ENCODE measurements around the gene HBG1.

Gene HBG1

DNA sequence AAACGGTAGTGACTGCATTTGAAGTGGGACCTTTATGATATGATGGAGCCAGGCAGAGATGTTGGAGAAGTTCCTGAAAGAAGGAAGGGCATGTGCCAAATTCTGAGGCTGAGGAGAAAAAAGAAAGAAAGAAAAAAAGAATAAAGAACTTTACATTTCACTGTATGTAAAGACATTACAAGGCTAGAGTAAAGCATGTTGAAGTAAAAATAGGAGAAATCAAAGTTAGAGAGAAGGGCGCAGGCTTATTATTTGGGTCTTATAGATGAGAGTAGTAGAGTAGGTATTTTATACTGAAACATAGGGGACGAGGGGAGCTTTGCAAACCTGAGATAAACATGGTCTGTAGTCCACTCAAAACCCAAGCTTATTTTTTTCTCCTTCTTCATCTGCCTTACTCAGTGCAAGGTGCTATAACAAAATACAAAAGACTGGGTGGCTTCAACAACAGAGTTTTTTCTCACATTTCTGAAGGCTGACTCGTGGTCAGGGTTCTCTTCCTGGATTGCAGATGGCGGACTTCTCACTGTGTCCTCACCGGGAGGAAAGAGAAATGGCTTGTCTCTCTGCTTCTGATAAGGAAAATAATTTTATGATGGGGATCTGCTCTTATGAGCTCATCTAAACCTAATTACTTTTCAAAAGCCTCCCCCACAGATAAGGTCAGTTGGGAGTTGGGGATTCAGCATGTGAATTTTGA is 2.7 kb downstream of the HBG1 start:
- no peak for DNase-seq (ENCODE audit: low spot score)

DNA sequence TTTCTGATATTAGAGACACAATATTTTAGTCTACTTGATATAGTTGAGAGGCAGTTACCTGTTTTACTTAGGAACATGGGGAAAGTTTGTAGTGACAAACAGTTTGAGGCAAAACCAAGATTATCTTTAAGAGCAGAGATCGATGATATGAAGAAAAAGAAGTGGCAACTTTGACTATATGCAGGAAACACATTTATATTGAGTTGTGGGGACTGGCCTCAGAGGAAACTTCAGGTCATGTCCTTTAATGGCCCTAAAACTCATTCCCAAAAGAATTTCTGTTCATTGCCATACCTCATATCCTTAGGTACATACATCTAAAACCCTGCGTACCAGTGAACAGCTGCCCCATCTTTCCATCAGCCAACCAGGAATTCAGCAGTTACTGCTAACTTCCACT is 4.5 kb downstream of the HBG1 start:
- DNase-seq (ENCODE audit: low spot score) = no peak

DNA sequence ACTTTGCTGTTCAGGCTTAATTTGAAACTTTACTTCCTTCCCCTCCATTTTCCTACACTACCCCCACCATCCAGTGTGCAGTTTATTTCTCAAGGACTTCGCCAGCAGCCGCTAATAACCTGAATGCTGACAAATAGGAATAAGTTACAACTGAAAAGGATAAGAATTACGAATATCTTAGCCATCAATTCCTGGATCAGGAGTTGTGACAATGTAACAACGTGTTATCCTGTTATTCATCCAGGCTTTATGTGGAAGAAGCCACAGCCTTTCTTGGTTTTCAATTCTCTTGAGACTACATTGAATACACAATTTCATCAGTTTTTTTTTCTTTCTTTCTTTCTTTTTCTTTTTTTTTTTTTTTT is 5.9 kb downstream of the HBG1 start:
- DNase-seq (ENCODE audit: low spot score) = no peak

DNA sequence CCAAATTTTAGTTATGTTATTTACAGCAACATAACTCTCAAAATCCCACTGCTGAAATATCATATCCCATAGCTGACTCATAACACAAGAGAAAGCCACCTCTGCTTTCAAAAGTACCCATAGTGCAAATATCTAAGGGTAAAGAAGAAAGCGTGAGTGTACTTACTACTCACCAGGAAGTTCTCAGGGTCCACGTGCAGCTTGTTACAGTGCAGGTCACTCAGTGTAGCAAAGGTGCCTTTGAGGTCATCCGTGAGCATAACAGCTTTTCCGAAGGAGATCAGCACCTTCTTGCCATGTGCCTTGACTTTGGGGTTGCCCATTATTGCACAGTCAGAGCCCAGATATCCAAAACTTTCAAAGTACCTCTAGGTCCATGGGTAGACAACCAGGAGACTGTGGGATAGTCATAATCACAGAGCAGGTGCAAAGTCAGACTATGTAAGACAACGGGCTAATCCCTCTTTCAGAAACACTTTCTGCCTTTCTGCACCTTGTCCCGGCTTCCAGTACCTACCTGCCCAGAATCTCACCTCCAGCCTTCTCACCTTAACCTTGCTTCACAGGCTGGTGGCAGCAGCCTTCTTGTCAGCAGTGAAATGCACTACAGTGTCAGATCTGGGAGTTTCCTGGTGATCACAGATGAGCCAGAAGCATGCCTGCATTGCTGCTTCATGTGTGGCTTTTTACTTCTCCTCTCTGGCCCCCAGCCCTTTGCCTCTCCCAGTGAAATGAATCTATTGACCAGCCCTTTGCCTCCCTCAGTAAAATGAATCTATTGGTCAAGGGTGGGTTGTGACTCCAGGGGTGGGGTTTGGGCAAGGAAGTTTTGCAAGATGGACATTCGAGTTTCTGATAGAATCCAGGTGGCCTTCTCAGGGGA is 6.5 kb downstream of the HBG1 start:
- no peak for DNase-seq (ENCODE audit: low spot score)

DNA sequence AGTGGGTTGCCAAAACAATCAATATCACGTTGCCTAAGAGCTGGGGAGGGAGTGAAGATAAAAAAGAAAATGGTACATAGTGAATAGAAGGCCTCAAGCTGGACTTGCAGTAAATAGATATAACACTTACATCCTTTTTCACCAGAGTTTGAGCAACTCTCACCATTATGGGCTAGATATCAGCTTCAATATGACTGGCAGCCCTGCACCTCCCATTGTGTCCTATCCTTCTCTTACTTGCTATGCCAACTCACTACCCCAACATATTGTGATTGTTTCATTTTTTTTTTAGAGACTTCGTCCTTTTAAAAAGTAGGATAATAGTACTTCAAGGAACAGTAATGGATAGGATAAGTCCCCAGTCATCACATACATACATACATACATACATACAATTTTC is 7.4 kb downstream of the HBG1 start:
- no peak for DNase-seq (ENCODE audit: low spot score)

DNA sequence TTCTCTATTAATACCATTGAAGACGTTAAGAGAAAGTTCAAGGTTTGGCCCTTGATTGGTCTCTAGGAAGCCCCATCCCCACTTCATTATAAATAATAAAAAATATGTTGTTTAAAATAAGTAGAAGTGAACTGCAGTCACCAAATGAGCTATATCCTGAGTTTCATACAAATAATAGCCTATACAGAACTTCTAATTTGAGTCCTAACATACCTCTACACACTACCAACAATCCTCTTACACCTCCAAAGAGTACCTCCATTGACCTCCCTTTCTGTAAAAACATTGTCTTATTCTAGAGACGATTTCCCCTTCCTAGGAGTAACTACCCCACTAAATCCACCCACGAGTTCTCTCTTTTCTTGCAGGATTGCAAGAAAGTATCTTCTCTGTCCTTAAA is 8.2 kb downstream of the HBG1 start:
- no peak for DNase-seq (ENCODE audit: low spot score)

DNA sequence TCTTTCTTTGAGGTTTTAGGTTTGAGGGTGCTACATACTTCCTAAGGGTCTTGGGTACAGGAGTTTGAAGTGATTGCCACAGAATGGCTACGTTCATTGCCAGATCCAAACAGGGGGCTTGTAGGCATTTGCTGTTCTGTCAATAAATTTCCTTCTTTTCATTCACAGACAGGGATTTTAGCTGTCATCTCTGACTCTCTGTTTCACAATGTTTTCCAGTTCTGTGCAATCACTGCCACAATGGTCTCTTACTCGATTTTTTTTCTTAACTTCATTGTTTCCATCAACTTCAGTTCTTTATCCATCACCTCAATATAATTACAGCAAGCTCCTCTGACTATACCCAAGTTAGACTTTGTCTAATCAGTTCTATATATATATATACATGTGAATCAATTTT is 9.2 kb downstream of the HBG1 start:
- DNase-seq (ENCODE audit: low spot score) = no peak

DNA sequence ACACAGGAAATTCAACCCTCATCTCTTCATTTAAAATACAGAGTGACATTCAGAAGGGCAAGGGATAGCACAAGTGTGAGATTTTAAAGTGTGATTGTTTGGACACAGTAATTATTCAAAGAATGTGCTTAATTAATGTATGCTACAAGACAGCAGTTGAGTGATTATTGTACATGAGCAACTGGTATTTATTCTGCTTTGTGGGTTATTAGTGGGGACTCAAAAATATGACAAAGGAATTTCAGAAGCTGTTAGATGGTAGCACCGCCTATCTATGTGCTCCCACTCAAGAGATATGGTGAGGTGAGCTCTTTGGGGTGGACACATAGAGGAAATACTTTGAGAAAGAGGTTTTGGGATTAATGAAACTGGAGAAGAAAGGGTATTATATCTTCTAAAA is 9.6 kb downstream of the HBG1 start:
- no peak for DNase-seq (ENCODE audit: low spot score)

DNA sequence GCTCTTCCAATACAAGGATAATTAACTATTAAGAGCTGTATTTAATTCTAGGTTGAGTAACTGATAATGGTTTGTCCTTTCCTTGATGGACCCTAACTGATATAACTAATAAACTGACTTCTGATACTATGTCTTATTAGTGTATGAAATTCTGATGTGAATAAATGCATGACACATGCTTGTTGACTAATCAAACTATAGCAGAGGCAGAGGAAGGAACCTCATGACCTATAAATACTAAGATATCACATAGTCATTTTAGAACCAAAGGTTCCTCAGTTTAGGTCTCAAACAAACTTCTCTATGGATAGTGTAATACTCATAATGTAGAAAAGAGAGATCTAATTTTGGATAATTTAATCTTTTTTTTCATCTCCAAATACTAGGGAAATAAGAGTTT is 10.6 kb downstream of the HBG1 start:
- DNase-seq (ENCODE audit: low spot score) = no peak

DNA sequence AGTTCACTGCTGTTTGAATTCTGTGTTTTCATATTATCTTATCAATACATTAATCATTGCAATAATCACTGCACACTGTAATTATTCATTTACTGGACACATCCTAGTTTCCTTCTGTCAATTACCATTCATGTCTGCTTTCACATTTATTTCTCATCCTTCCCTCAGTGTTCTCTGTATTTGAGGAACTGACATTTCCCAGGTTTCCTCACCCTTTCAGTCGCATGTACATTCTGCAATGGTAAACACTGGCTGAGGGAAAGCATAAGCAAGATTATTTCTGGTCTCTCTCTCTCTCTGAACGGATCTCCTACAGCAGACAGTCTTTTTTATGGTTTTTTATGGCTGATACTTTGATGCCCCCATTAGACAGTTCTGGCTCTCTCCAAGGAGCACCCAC is 11.2 kb downstream of the HBG1 start:
- no peak for DNase-seq (ENCODE audit: low spot score)

DNA sequence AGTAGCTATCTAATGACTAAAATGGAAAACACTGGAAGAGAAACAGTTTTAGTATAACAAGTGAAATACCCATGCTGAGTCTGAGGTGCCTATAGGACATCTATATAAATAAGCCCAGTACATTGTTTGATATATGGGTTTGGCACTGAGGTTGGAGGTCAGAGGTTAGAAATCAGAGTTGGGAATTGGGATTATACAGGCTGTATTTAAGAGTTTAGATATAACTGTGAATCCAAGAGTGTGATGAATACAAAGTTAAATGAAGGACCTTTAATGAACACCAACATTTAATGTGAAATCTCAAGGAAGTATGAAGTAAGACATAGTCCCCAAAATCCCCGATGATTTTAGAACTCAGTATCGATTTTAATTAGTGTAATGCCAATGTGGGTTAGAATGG is 12.2 kb downstream of the HBG1 start:
- no peak for DNase-seq (ENCODE audit: low spot score)

DNA sequence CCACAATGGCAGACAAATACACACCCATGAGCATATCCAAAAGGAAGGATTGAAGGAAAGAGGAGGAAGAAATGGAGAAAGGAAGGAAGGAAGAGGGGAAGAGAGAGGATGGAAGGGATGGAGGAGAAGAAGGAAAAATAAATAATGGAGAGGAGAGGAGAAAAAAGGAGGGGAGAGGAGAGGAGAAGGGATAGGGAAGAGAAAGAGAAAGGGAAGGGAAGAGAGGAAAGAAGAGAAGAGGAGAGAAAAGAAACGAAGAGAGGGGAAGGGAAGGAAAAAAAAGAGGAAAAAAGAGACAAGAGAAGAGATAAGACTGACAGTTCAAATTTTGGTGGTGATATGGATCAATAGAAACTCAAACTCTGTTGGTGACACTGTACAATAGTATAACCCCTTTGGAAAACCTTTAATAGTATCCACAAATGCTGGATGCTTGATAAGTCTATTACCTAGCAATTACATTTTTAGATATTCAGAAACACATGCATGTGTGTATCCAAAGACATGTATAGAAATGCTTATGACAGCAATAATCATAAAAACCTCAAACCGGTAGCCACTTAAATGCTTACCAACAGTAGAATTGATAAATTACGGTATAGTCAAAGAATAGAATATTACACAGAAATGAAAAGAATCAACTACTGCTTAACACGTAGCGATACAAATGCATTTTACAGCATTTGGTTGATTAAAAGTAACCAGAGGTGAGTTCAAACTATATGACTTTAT is 14.1 kb downstream of the HBG1 start:
- DNase-seq (ENCODE audit: low spot score) = no peak

DNA sequence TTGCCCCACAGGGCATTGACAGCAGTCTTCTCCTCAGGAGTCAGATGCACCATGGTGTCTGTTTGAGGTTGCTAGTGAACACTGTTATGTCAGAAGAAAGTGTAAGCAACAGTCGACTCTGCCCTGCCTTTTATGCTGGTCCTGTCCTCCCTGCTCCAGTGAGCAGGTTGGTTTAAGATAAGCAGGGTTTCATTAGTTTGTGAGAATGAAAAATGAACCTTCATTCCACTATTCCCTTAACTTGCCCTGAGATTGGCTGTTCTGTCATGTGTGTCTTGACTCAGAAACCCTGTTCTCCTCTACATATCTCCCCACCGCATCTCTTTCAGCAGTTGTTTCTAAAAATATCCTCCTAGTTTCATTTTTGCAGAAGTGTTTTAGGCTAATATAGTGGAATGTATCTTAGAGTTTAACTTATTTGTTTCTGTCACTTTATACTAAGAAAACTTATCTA is 15.2 kb downstream of the HBG1 start, which contains the start of gene HBD:
TSS of gene HBD (minus strand) at position 103 of the 454 bp plus-strand sequence. CDS start at position 53, 50 bp downstream.
- no peak for DNase-seq (ENCODE audit: low spot score)

DNA sequence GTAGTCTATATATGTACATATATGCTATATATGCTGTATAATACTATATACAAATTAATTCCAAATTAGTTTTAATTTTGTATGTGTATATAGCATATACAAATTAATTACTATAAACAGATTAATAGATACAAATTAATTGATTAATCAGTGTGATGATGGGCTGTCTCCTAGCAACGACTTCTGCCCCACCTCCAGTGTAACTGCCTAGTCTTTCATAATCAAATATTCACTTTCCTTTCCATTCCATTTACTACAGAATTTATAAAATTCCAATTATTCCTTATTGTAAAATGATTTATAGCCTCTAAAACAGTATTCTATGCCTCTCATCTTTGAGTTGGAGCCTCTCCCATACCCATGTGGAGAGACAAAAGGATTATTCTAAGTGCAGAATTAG is 16.4 kb downstream of the HBG1 start:
- DNase-seq (ENCODE audit: low spot score) = no peak

DNA sequence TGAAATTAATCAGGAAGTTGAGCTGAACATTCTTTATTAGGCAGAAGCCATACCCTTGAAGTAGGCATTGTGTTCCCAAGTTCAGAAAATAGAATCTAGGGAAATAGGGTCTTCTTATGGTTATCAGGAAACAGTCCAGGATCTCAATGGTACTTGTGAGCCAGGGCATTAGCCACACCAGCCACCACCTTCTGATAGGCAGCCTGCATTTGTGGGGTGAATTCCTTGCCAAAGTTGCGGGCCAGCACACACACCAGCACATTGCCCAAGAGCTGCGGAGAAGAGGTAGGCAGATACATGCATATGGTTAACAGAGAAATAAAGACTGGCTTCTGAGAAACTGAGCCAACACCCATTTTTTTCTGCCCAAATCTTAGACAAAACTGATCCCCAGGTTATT is 16.8 kb downstream of the HBG1 start:
- no peak for DNase-seq (ENCODE audit: low spot score)

DNA sequence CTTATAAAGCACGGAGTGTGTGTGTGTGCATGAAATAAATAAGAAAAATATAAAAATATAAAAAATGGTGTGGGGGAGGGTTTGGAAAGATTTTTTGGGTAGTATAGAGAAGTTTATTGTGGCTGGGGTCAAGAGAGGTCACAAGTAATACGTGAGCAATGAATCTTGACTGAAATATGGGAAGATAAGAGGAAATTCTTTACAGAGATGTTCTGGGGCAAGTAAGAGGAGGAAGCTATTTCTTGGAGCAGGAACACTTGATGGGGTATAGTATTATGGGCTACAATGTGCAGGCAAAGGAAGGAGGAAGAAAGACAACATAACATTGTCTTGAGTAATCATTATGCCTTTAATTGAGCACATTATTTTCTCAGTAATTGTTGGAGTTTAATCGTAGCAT is 17.5 kb downstream of the HBG1 start:
- no peak for DNase-seq (ENCODE audit: low spot score)

DNA sequence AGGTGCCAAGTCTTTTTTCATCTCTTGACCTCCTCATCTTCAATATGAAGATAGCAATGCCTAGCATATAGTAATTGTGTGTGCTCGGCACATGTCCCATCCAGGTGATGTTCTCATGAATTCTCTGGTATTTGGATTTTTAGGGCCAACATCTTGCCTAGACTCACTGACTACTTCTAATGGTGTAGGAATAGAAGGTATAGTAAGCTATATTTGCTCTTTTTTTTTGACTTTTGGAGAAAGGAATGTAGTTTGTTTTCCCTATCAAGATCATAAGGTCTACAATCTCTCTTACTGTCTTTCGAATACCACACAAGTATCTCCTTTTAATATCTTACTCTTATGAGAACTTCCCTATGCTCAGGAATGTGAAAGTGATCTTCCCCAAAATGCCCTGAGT is 18.5 kb downstream of the HBG1 start:
- DNase-seq (ENCODE audit: low spot score) = no peak

DNA sequence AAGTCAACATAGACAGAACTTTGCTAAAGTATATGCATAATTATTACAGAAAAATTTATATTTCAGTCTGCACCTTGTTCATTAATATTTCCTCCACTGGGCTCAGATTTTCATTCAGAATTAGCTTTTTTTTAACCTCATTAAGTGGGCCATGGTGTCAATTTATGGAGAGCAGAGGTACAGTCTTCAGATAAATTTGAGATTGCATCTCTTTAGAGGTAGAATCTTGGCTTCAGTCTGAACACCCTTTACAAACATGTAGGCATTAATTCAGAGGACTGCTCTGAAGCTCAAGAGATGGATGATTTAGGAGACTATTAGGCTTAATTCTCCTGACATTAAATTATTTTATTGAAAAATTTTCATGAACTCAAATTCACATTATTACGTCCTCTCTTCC is 19.4 kb downstream of the HBG1 start:
- no peak for DNase-seq (ENCODE audit: low spot score)

DNA sequence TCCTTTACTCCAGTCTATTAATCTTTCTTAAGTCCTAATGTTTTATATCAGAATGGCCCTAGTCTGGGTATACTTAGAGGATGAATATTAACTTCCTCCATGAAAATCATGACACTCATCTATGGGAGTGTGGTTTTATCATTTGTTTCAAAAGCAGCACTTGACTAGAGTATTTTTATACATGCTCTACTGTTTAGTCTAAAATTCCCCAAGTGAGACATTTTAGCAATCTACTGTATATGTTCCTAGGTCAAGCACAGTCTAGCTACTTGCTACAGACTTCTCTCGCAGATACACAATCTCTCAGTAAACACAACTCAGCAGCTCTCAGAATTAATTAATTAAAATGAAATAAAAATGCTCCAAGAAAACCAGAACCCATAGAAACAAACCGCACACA is 19.9 kb downstream of the HBG1 start:
- no peak for DNase-seq (ENCODE audit: low spot score)

DNA sequence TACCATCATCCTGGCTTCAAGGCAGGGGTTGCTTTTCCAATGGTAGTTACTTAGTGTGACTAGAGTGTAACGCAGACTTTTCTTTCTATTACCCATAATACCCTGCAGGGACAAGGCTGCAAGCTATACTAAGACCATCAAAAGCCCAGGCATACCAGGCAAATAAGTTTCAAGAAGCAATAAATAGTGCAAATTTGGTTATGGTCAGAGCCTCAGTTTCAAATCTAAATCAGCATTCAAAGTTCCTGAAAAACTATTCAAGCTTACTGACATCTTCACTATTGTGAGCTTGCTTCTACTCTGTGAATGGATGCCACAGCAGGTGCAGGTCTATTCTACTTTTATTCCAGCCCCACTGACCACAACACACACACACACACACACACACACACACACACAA is 20.3 kb downstream of the HBG1 start:
- DNase-seq (ENCODE audit: low spot score) = no peak

DNA sequence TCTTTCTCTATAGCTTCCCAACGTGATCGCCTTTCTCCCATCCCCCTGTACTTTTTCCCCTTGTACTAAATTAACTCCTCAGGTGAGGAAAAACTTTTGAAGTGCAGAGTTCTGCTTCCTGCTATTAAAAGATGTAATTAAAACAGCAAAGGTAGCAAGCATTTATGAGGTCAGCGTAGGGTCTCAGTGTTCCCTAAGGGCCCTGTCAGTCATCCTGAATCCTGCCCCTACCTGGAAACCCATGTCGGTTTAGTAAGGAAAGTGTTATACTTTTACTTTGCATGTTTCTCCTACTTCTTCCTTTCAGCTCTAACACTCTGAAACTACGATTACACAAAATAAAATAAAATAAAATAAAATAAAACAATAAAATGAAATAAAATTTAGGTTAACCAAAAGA is 21.5 kb downstream of the HBG1 start:
- no peak for DNase-seq (ENCODE audit: low spot score)

DNA sequence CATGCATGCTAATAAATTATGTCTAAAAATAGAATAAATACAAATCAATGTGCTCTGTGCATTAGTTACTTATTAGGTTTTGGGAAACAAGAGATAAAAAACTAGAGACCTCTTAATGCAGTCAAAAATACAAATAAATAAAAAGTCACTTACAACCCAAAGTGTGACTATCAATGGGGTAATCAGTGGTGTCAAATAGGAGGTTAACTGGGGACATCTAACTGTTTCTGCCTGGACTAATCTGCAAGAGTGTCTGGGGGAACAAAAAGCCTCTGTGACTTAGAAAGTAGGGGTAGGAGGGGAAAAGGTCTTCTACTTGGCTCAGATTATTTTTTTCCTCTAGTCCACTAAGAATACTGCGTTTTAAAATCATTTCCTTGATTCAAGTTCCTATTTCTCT is 22.0 kb downstream of the HBG1 start:
- DNase-seq (ENCODE audit: low spot score) = no peak

DNA sequence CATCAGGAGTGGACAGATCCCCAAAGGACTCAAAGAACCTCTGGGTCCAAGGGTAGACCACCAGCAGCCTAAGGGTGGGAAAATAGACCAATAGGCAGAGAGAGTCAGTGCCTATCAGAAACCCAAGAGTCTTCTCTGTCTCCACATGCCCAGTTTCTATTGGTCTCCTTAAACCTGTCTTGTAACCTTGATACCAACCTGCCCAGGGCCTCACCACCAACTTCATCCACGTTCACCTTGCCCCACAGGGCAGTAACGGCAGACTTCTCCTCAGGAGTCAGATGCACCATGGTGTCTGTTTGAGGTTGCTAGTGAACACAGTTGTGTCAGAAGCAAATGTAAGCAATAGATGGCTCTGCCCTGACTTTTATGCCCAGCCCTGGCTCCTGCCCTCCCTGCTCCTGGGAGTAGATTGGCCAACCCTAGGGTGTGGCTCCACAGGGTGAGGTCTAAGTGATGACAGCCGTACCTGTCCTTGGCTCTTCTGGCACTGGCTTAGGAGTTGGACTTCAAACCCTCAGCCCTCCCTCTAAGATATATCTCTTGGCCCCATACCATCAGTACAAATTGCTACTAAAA is 22.8 kb downstream of the HBG1 start, which contains the start of gene HBB:
TSS of gene HBB (minus strand) at position 340 of the 579 bp plus-strand sequence. CDS start at position 290, 50 bp downstream.
- DNase-seq (ENCODE audit: low spot score) = no peak

Measured in CD4-positive, alpha-beta T cell treated with Interleukin-15 for 4 hours (primary cell).